Thoracic aorta (tissue), 2 donors: Measurements from ENCODE around the gene GSTA2. TPM values are rescaled to one million over a fixed set of nuclear protein-coding genes. Genes with fewer than 3 reads are reported as not detected.
"Not testable (repeated sequence)": the region's sequence is repeated elsewhere in the genome, so short reads cannot be mapped to it uniquely, and the experiment has no call there.

Experiments used
- ATAC-seq: fragments of 150-250 bp; one replicate; pipeline ENCODE4 v1.8.0; 2017; ENCODE audit warnings: low read depth; ENCODE audit not compliant: insufficient number of reproducible peaks, low FRiP score
- DNase-seq: peaks from one replicate; pipeline ENCODE4 v3.0.0-alpha.2; 2020; ENCODE audit warnings: low spot score
- H3K27ac ChIP-seq, 2 donors: fragments of 200-600 bp; sonication (generic); 1 replicate in 1 of 2; 2 replicates in 1 of 2; pipeline ENCODE4 v1.5.1; 2016; ENCODE audit warnings: mild to moderate bottlenecking in 2 of 2, moderate library complexity in 2 of 2
- H3K27me3 ChIP-seq: fragments of 200-600 bp; sonication (generic); replicated peaks from 2 replicates; pipeline ENCODE4 v1.6.0; 2016; ENCODE audit warnings: mild to moderate bottlenecking; ENCODE audit not compliant: insufficient read depth
- H3K36me3 ChIP-seq: fragments of 200-600 bp; sonication (generic); one replicate; pipeline ENCODE4 v1.5.1; 2016
- H3K4me1 ChIP-seq, 2 donors: fragments of 200-600 bp; sonication (generic); 1 replicate in 1 of 2; 2 replicates in 1 of 2; pipeline versions ENCODE4 v1.5.1 to v1.6.0; 2016; ENCODE audit warnings: low read depth in 2 of 2, mild to moderate bottlenecking in 1 of 2; ENCODE audit not compliant: control insufficient read depth in 1 of 2
- H3K4me3 ChIP-seq: fragments of 200-600 bp; sonication (generic); 2 replicates; pipeline ENCODE4 v1.5.1; 2016; ENCODE audit warnings: mild to moderate bottlenecking
- H3K9me3 ChIP-seq: fragments of 200-600 bp; sonication (generic); 2 replicates; pipeline ENCODE4 v1.5.1; 2016
- CTCF ChIP-seq: fragments of 200-600 bp; sonication (generic); IDR thresholded peaks from one replicate; pipeline ENCODE4 v1.5.1; 2019; ENCODE audit warnings: antibody characterized with exemption
- total RNA-seq, 2 donors: library from RNA; depleted of rRNA; stranded (reverse); fragments of >200 nt; gene quantifications; one replicate each; pipeline versions ENCODE4 v1.1.0 to v1.2.3, GENCODE V29; 2016

The GSTA2 gene
- total RNA-seq = not detected

- DNase-seq, H3K4me3 ChIP-seq, ATAC-seq, H3K27ac ChIP-seq, H3K4me1 ChIP-seq, H3K36me3 ChIP-seq, H3K27me3 ChIP-seq, H3K9me3 ChIP-seq: not testable (repeated sequence)
Observed at GRCh38 chr6:52763322-52763916, at the start of gene GSTA2. TSS of gene GSTA2 (minus strand) at chr6:52763475. CDS start at chr6:52757947, 5,528 bp downstream.

GRCh38 chr6:52809777-52810176, 46.5 kb upstream of the GSTA2 start:
- not testable (repeated sequence) for H3K4me3 ChIP-seq, ATAC-seq, H3K27me3 ChIP-seq, H3K27ac ChIP-seq, H3K9me3 ChIP-seq, H3K4me1 ChIP-seq, DNase-seq, H3K36me3 ChIP-seq

GRCh38 chr6:52808660-52809059, 45.4 kb upstream of the GSTA2 start:
- no peaks in the 10 kb centered on the region for H3K9me3 ChIP-seq
- ATAC-seq = no peak
- H3K27me3 ChIP-seq = no peaks in the 10 kb centered on the region

GRCh38 chr6:52803668-52804255, 40.5 kb upstream of the GSTA2 start, which contains the start of gene GSTA1:
TSS of gene GSTA1 (minus strand) at chr6:52803816. CDS start at chr6:52799267, 4,549 bp downstream.
- not testable (repeated sequence) for H3K36me3 ChIP-seq, H3K27me3 ChIP-seq, H3K9me3 ChIP-seq, DNase-seq, H3K4me1 ChIP-seq, ATAC-seq, H3K27ac ChIP-seq, H3K4me3 ChIP-seq

More at GRCh38 chr6:52808660-52809059, 45.4 kb upstream of the GSTA2 start:
- Histone ChIP-seq H3K4me1 (no peaks in the 10 kb centered on the region), H3K27ac (no peak overlapping the region), H3K36me3 (no peaks in the 10 kb centered on the region), H3K4me3 (no peak overlapping the region)
- TF ChIP-seq CTCF = no peak
- DNase-seq = no peak

- no peaks in the 10 kb centered on the region for H3K36me3 ChIP-seq
- ATAC-seq = no peak
- no peaks in the 10 kb centered on the region for H3K9me3 ChIP-seq
- no peak overlapping the region for H3K4me3 ChIP-seq
- TF ChIP-seq CTCF = no peak
- H3K27ac ChIP-seq = no peak overlapping the region
- H3K4me1 ChIP-seq = no peaks in the 10 kb centered on the region
- DNase-seq = no peak
- no peaks in the 10 kb centered on the region for H3K27me3 ChIP-seq
Observed at GRCh38 chr6:52802806-52803205, 39.5 kb upstream of the GSTA2 start.

- Histone ChIP-seq H3K27me3 (no peaks in the 10 kb centered on the region), H3K36me3 (no peaks in the 10 kb centered on the region), H3K4me3 (no peak overlapping the region), H3K9me3 (no peaks in the 10 kb centered on the region), H3K27ac (no peak overlapping the region), H3K4me1 (no peaks in the 10 kb centered on the region)
- DNase-seq = no peak
- ATAC-seq = no peak
- TF ChIP-seq CTCF = no peak
Observed at GRCh38 chr6:52801188-52801841, 38.0 kb upstream of the GSTA2 start.

GRCh38 chr6:52799272-52799671, 36.0 kb upstream of the GSTA2 start:
- H3K27me3 ChIP-seq, ATAC-seq, DNase-seq, H3K27ac ChIP-seq, H3K36me3 ChIP-seq, H3K4me3 ChIP-seq, H3K4me1 ChIP-seq, H3K9me3 ChIP-seq: not testable (repeated sequence)

- H3K27me3 ChIP-seq, DNase-seq, H3K27ac ChIP-seq, ATAC-seq, H3K4me1 ChIP-seq, H3K36me3 ChIP-seq, H3K4me3 ChIP-seq, H3K9me3 ChIP-seq: not testable (repeated sequence)
Observed at GRCh38 chr6:52794366-52794765, 31.1 kb upstream of the GSTA2 start.
